Stimulated activated naive CD8-positive, alpha-beta T cell treated with anti-CD3 and anti-CD28 coated beads, Interleukin-15, amount 100 ng/mL, for 72 hours (primary cell): Measurements from ENCODE around the gene BAIAP2.

Experiments
- ATAC-seq: fragments of 150-1000 bp; cut with Tn5 transposase; 2 replicates; pipeline ENCODE4 v1.10.0; 2021; ENCODE audit warnings: mild to moderate bottlenecking, moderate library complexity
- DNase-seq, 2 donors: peaks; one replicate each; pipeline ENCODE4 v3.0.0; 2021 to 2022
- H3K27ac Mint-ChIP-seq, 2 donors: one replicate each; pipeline ENCODE4 v1.8.0; 2022; ENCODE audit warnings: mild to moderate bottlenecking in 2 of 2, mixed read lengths in 2 of 2, moderate library complexity in 2 of 2
- H3K27me3 Mint-ChIP-seq: one replicate; pipeline ENCODE4 v1.8.0; 2022; ENCODE audit warnings: mixed read lengths
- H3K4me1 Mint-ChIP-seq: one replicate; pipeline ENCODE4 v1.8.0; 2022; ENCODE audit warnings: mild to moderate bottlenecking, mixed read lengths
- H3K4me3 Mint-ChIP-seq, 2 donors: one replicate each; pipeline ENCODE4 v1.8.0; 2022; ENCODE audit warnings: mild to moderate bottlenecking in 2 of 2, mixed read lengths in 2 of 2, moderate library complexity in 1 of 2
- H3K9me3 Mint-ChIP-seq, 2 donors: one replicate each; pipeline ENCODE4 v1.8.0; 2022; ENCODE audit warnings: mixed read lengths in 2 of 2

BAIAP2 gene

DNA sequence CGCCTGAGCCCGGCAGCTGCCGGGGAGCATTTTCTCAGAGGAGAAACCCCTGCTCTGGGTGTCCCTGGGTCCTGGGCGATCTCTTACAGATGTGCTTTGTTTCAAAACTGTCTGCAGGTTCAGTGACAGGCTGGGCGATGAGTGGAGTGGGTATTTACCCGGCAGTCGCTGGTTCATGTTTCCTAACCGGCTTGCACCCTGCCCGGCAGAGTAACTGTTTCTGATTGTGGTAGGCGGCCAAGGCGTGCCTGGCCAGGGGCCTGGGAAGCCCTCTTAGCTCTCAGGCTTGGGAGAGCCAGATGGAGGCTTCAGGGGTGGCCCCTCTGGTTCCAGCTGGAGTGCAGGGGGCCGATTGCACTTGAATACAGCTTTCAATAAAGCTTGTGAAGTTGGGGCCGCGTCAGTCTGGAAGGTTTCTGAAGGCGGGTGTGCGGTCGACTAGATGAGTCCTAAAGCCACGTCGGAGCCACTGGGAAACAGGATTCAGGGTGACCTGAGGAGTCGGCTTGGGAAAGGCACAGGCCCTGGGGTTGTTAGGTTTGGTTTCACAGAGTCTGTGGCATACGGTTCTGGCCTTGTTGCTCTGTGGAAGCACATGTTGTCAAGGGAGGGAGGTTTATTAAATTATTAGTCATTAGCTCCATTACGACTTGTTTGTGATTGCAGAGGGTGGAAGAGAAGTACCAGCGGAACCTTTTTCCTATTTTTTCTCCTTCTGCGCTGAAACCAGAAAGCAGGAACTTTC is 1.4 kb downstream of the BAIAP2 start:
- peaks cover 36% of the 10 kb centered on the region for H3K27me3 Mint-ChIP-seq
- no peaks in the 10 kb centered on the region for H3K9me3 Mint-ChIP-seq
- DNase-seq, result no peak
- H3K27ac Mint-ChIP-seq, result peak overlapping the region in 1 of 2 donors; percentile 19
- ATAC-seq, result no peak
- peaks cover 40% of the 10 kb centered on the region for H3K4me1 Mint-ChIP-seq
- peak overlapping the region; percentile 83 to 85 for H3K4me3 Mint-ChIP-seq

- H3K4me3 Mint-ChIP-seq, result no peak overlapping the region
- no peak for ATAC-seq
- H3K9me3 Mint-ChIP-seq, result no peaks in the 10 kb centered on the region
- no peak for DNase-seq
- peaks cover 36% of the 10 kb centered on the region for H3K27me3 Mint-ChIP-seq
- H3K4me1 Mint-ChIP-seq, result peaks cover 40% of the 10 kb centered on the region
- H3K27ac Mint-ChIP-seq, result no peak overlapping the region
These were observed 2.3 kb downstream of the BAIAP2 start for GRCh38 chr17:81037026-81037797.

- H3K4me1 Mint-ChIP-seq, result peaks cover 36% of the 10 kb centered on the region
- peaks cover 29% of the 10 kb centered on the region for H3K27me3 Mint-ChIP-seq
- H3K9me3 Mint-ChIP-seq, result no peaks in the 10 kb centered on the region
- no peak for ATAC-seq
- DNase-seq, result no peak
- H3K27ac Mint-ChIP-seq, result no peak overlapping the region
- no peak overlapping the region for H3K4me3 Mint-ChIP-seq
These were observed 3.1 kb downstream of the BAIAP2 start for GRCh38 chr17:81037798-81038733.

- DNase-seq, result no peak
- H3K9me3 Mint-ChIP-seq, result no peaks in the 10 kb centered on the region
- H3K27ac Mint-ChIP-seq, result no peak overlapping the region
- peaks cover 26% of the 10 kb centered on the region for H3K4me1 Mint-ChIP-seq
- H3K27me3 Mint-ChIP-seq, result peaks cover 19% of the 10 kb centered on the region
- no peak for ATAC-seq
- no peak overlapping the region for H3K4me3 Mint-ChIP-seq
These were observed 4.1 kb downstream of the BAIAP2 start for GRCh38 chr17:81039096-81039495.

- ATAC-seq (no peak), DNase-seq (no peak)
- no peak overlapping the region for H3K27ac Mint-ChIP-seq
- H3K9me3 Mint-ChIP-seq, result no peaks in the 10 kb centered on the region
- H3K27me3 Mint-ChIP-seq, result peaks cover 15% of the 10 kb centered on the region
- peaks cover 28% of the 10 kb centered on the region for H3K4me1 Mint-ChIP-seq
- H3K4me3 Mint-ChIP-seq, result no peak overlapping the region
These were observed 5.2 kb downstream of the BAIAP2 start for GRCh38 chr17:81039854-81040758.

DNA sequence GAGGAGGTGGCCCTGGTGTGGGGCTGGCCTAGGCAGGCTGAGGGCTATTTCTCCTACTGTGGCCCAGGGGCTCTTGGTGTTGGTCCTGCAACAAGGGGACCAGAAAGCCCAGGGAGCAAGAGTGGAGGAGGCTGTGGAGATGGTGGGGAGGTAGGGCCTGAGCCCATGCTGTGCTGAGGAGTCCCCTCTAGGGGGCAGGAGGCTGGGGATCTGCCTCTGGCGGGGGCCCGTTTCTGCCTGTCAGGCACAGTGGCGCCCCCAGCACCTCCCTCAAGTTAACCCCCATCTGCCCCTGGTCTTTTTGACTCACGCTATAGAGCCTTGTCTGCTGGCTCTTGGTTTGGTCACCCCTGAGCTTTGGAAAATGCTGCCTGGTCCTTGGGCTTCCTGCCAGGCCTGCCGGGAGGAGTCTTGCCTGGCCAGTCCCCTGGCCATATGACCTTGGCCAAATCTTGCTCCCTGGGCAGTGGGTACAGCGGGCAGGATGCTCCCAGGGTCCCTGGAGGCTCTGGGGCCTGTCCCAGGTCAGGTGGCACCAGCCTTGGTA is 5.9 kb downstream of the BAIAP2 start:
- peaks cover 12% of the 10 kb centered on the region for H3K27me3 Mint-ChIP-seq
- H3K4me3 Mint-ChIP-seq, result no peak overlapping the region
- no peaks in the 10 kb centered on the region for H3K9me3 Mint-ChIP-seq
- peak; percentile 67 for ATAC-seq
- DNase-seq, result peak in 1 of 2 donors; percentile 39
- H3K4me1 Mint-ChIP-seq, result peaks cover 24% of the 10 kb centered on the region
- H3K27ac Mint-ChIP-seq, result no peak overlapping the region

- Mint-ChIP-seq H3K27ac (no peak overlapping the region), H3K9me3 (no peaks in the 10 kb centered on the region), H3K27me3 (no peaks in the 10 kb centered on the region), H3K4me3 (no peak overlapping the region), H3K4me1 (peaks cover 10% of the 10 kb centered on the region)
- ATAC-seq (no peak), DNase-seq (no peak)
These were observed 7.7 kb downstream of the BAIAP2 start for GRCh38 chr17:81042606-81043005.

DNA sequence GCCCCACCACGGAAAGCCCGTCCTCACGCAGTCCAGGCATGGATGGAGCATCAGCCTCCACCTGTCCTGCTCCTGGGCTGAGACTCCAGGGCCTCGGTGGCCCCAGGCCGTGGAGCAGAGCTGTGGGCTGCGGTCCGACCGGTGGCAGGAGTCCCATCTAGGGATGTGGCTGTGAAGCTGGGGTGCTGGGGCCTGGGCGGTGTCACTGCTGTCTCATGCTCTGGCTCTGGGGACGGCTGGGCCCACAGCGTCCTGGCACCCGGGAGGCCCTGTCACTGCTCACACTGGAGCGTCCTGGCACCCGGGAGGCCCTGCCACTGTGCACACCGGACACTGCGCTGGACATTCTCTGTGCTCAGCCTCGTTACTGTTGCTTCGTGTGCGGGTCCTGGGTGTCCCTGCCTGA is 8.4 kb downstream of the BAIAP2 start:
- H3K27ac Mint-ChIP-seq, result no peak overlapping the region
- ATAC-seq, result no peak

DNA sequence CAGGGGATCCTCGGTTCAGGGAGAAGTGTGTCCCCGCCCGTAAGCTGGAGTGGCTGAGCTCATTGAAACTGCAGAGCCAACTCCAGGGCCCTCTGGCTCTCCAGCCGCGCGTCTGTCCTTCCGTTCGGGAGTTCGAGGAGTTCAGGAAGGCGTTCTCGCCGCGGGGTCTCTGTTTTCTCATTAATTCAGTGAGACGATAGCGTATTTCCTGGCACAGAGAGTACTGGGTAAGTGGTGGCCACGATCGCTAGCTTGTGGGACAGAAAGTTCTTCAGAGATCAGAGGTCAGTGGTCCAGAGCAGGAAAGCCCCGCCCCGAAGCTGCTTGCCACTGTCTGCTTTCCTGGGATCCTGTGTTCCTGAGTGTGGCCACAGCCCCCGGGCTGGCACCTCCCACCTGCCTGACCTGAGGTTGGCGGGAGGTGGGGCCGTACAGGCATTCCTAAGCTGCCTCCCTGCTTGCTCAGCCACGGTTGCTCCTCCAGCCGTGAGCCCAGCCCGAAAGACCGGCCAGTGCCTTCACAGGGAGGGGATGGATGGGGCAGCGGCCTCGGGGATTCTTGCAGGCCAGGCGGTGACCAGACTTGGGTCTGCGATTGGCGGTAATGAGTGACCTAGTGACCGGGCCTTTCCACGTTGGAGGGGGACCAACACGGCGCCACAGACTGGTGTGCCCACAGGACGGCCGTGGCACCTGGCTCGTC is 8.9 kb downstream of the BAIAP2 start:
- H3K4me1 Mint-ChIP-seq, result peaks cover 12% of the 10 kb centered on the region
- no peak for ATAC-seq
- H3K27ac Mint-ChIP-seq, result no peak overlapping the region
- no peak overlapping the region for H3K4me3 Mint-ChIP-seq
- no peaks in the 10 kb centered on the region for H3K9me3 Mint-ChIP-seq
- no peak for DNase-seq
- H3K27me3 Mint-ChIP-seq, result no peaks in the 10 kb centered on the region

More for the DNA sequence above, 8.4 kb downstream of the BAIAP2 start:
- Mint-ChIP-seq H3K9me3 (no peaks in the 10 kb centered on the region), H3K4me1 (peaks cover 6% of the 10 kb centered on the region), H3K27me3 (no peaks in the 10 kb centered on the region), H3K4me3 (no peak overlapping the region)
- DNase-seq, result no peak

DNA sequence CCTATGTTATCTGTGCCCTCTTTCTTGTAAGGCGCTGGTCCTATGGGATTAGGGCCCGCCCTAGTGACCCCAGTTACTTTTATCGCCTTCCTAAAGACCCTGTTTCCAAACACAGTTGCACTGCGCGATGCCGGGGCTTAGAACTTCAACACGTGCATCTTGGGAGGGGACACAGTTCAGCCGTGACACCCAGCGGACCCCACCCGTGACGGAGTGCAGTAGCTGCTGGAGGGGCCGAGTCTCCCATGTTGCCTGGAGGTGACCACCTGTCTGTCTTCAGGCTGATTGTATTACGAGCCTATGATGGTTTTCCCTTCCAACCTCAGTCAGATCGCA is 9.4 kb downstream of the BAIAP2 start:
- Mint-ChIP-seq H3K4me1 (peaks cover 17% of the 10 kb centered on the region), H3K27ac (no peak overlapping the region)

GRCh38 chr17:81044764-81045589 is 10.0 kb downstream of the BAIAP2 start:
- Mint-ChIP-seq H3K27ac (no peak overlapping the region), H3K4me3 (no peak overlapping the region), H3K27me3 (no peaks in the 10 kb centered on the region), H3K4me1 (peaks cover 23% of the 10 kb centered on the region), H3K9me3 (no peaks in the 10 kb centered on the region)
- ATAC-seq (no peak), DNase-seq (no peak)

More for the DNA sequence above, 9.4 kb downstream of the BAIAP2 start:
- ATAC-seq (no peak), DNase-seq (no peak)
- Mint-ChIP-seq H3K9me3 (no peaks in the 10 kb centered on the region), H3K4me3 (no peak overlapping the region), H3K27me3 (no peaks in the 10 kb centered on the region)

DNA sequence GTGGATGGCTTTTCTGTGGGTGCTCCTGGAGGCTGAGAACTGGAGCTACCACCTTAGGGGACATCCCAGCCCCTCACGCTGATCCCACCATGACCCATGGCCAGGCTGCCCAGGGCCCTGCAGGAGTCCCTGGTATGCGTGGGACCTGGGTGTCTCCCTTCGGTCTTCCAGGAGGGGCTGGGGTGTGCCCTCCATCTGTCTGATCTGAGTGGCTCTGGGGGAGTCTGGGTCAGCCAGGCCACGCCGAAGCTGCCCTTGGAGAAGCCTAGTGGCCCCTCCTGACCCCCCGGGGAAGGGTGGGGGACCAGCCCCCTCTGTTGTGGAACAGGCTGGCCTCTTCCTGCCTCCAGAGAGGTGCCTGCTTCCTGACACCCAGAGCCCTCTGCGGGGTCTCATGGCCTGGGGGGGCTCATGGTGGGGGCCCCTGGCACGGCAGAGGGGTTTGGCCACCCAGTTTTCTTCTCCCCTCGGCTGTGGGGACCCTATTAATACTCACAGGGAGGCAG is 10.7 kb downstream of the BAIAP2 start:
- peaks cover 26% of the 10 kb centered on the region for H3K4me1 Mint-ChIP-seq
- ATAC-seq (no peak), DNase-seq (no peak)
- no peaks in the 10 kb centered on the region for H3K9me3 Mint-ChIP-seq
- no peak overlapping the region for H3K4me3 Mint-ChIP-seq
- no peak overlapping the region for H3K27ac Mint-ChIP-seq
- H3K27me3 Mint-ChIP-seq, result no peaks in the 10 kb centered on the region

- H3K27me3 Mint-ChIP-seq, result no peaks in the 10 kb centered on the region
- DNase-seq, result no peak
- H3K27ac Mint-ChIP-seq, result no peak overlapping the region
- H3K4me3 Mint-ChIP-seq, result no peak overlapping the region
- no peak for ATAC-seq
- no peaks in the 10 kb centered on the region for H3K9me3 Mint-ChIP-seq
- H3K4me1 Mint-ChIP-seq, result peaks cover 26% of the 10 kb centered on the region
These were observed 11.3 kb downstream of the BAIAP2 start for GRCh38 chr17:81046132-81046769.
